Neural cell (in vitro differentiated cells): ENCODE data around the gene INPP5F. TPM values are rescaled to one million over a fixed set of nuclear protein-coding genes. Genes with fewer than 3 reads are reported as not detected.

Experiments
- H2AFZ ChIP-seq: fragments of 200-600, 300-800 bp; sonication (generic), shearing (Covaris generic); 2 replicates; pipeline ENCODE4 v1.6.0; 2014; ENCODE audit warnings: low read depth, mild to moderate bottlenecking, antibody characterized with exemption, low read length, moderate library complexity
- H3F3A ChIP-seq: fragments of 200-600 bp; shearing (Covaris generic); 2 replicates; pipeline ENCODE4 v1.6.1; 2016; ENCODE audit warnings: mild to moderate bottlenecking, moderate library complexity, mixed read lengths, antibody characterized with exemption, low read length; ENCODE audit not compliant: insufficient read depth, poor library complexity, severe bottlenecking
- H3K27ac ChIP-seq: fragments of 200-600, 300-800 bp; sonication (generic), shearing (Covaris generic); 2 replicates; pipeline ENCODE4 v1.5.1; 2014; ENCODE audit warnings: mild to moderate bottlenecking, low read length, moderate library complexity
- H3K27me3 ChIP-seq: fragments of 300-800, 200-600 bp; sonication (generic), shearing (Covaris generic); 2 replicates; pipeline ENCODE4 v1.6.0; 2014; ENCODE audit warnings: mild to moderate bottlenecking, low read depth, low read length, moderate library complexity; ENCODE audit not compliant: insufficient read depth
- H3K36me3 ChIP-seq: fragments of 300-800, 200-600 bp; sonication (generic), shearing (Covaris generic); 2 replicates; pipeline ENCODE4 v1.5.1; 2014; ENCODE audit warnings: mild to moderate bottlenecking, antibody characterized with exemption, low read length, moderate library complexity; ENCODE audit not compliant: insufficient read depth
- H3K4me2 ChIP-seq: fragments of 300-800, 200-600 bp; sonication (generic), shearing (Covaris generic); 2 replicates; pipeline ENCODE4 v1.6.0; 2014; ENCODE audit warnings: mild to moderate bottlenecking, low read length
- H3K4me3 ChIP-seq: fragments of 300-800, 200-600 bp; sonication (generic), shearing (Covaris generic); 2 replicates; pipeline ENCODE4 v1.5.1; 2014; ENCODE audit warnings: mild to moderate bottlenecking, low read length, moderate library complexity
- H3K79me2 ChIP-seq: fragments of 200-600 bp; shearing (Covaris generic); replicated peaks from 2 replicates; pipeline ENCODE4 v1.6.0; 2014; ENCODE audit warnings: mild to moderate bottlenecking, low read length, moderate library complexity; ENCODE audit not compliant: insufficient read depth
- H3K9ac ChIP-seq: fragments of 300-800, 200-600 bp; sonication (generic), shearing (Covaris generic); 2 replicates; pipeline ENCODE4 v1.6.1; 2016; ENCODE audit warnings: mild to moderate bottlenecking, low read length, mixed read lengths
- H3K9me2 ChIP-seq: fragments of 200-600 bp; shearing (Covaris generic); 2 replicates; pipeline ENCODE4 v1.6.1; 2016; ENCODE audit warnings: mild to moderate bottlenecking, low read length, mixed read lengths; ENCODE audit not compliant: insufficient read depth
- H3K9me3 ChIP-seq: fragments of 200-600, 300-800 bp; sonication (generic), shearing (Covaris generic); 2 replicates; pipeline ENCODE4 v1.6.1; 2016; ENCODE audit warnings: mild to moderate bottlenecking, mixed run types, low read length, moderate library complexity, mixed read lengths
- H4K20me1 ChIP-seq: fragments of 200-600 bp; shearing (Covaris generic); 2 replicates; pipeline ENCODE4 v1.6.1; 2016; ENCODE audit warnings: mild to moderate bottlenecking, mixed run types; ENCODE audit not compliant: insufficient read depth
- EP300 ChIP-seq: fragments of 450-650 bp; conservative IDR thresholded peaks from 2 replicates; pipeline ENCODE4 v1.6.1; 2014; ENCODE audit warnings: antibody characterized with exemption, mild to moderate bottlenecking, moderate library complexity; ENCODE audit not compliant: poor library complexity, severe bottlenecking
- EZH2 ChIP-seq: fragments of 200-600, 300-800 bp; shearing (Covaris generic), sonication (generic); IDR thresholded peaks from 2 replicates; pipeline ENCODE4 v1.6.1; 2014; ENCODE audit warnings: antibody characterized with exemption, low read length, borderline replicate concordance, mild to moderate bottlenecking; ENCODE audit not compliant: insufficient read depth, poor library complexity, severe bottlenecking
- MXI1 ChIP-seq: fragments of 450-650 bp; conservative IDR thresholded peaks from 2 replicates; pipeline ENCODE4 v1.6.1; 2014; ENCODE audit warnings: antibody characterized with exemption, mild to moderate bottlenecking; ENCODE audit not compliant: poor library complexity, severe bottlenecking
- POLR2AphosphoS5 ChIP-seq: IDR thresholded peaks from 2 replicates; pipeline ENCODE4 v1.6.1; 2012
- RAD21 ChIP-seq: fragments of 450-650 bp; conservative IDR thresholded peaks from 2 replicates; pipeline ENCODE4 v1.6.1; 2014; ENCODE audit warnings: antibody characterized with exemption, mild to moderate bottlenecking, moderate library complexity
- SMC3 ChIP-seq: fragments of 450-650 bp; conservative IDR thresholded peaks from 2 replicates; pipeline ENCODE4 v1.6.1; 2014; ENCODE audit warnings: antibody characterized with exemption, mild to moderate bottlenecking, moderate library complexity; ENCODE audit not compliant: poor library complexity
- TAF1 ChIP-seq: IDR thresholded peaks from 2 replicates; pipeline ENCODE4 v1.6.1; 2012; ENCODE audit warnings: low read depth
- polyA plus RNA-seq: library from polyadenylated mRNA; depleted of rRNA; stranded (reverse); fragments of >200 nt; gene quantifications from 2 replicates; pipeline ENCODE4 v1.2.3, GENCODE V29; 2014
- TF ChIP-seq, protein P1 (sequence below): fragments of 450-650 bp; IDR thresholded peaks from 2 replicates; pipeline ENCODE4 v1.5.1; 2014; ENCODE audit warnings: antibody characterized with exemption, mild to moderate bottlenecking, moderate library complexity; ENCODE audit not compliant: poor library complexity, severe bottlenecking
- TF ChIP-seq, protein P2 (sequence below): IDR thresholded peaks from 2 replicates; pipeline ENCODE4 v1.6.1; 2012; ENCODE audit warnings: borderline replicate concordance

INPP5F gene
- polyA plus RNA-seq, 1 donor from 2014 or later: 114 TPM

DNA sequence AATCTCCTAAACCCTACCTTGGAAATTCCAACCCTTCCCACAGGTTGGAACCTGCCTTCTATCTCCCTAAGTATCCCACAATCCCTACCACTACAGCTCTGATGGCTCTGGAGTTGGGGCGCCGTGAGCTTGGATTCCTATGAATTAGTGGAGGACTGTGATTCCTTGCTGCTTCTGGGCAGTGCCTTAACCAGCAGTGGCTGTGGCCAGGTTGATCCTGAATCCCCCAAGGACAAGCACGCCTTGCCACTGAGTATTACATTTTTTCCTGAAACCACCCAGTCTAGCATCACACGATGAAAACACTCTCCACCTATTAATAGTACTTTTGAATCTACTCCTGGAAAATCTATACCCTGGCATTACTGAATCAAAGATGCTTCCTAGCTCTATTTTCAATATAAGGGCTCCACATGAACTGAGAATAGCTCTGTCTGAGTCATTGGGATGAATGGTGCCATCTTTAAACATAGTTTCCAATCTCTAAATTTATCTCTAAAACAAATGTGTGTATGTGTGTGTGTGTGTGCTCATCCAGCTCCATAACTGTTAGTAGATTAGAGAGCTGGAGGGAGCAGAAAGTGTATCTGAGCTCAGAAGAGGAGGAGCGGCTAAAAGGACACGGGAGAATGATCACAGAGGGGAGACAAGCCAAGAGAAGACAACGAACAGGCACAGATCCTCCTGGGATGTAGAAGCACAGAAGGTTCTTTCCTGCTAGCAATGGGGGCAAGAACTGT lies 11.9 kb upstream of the INPP5F start:
- no peak overlapping the region for H3K4me3 ChIP-seq
- TF ChIP-seq, protein P1, sequence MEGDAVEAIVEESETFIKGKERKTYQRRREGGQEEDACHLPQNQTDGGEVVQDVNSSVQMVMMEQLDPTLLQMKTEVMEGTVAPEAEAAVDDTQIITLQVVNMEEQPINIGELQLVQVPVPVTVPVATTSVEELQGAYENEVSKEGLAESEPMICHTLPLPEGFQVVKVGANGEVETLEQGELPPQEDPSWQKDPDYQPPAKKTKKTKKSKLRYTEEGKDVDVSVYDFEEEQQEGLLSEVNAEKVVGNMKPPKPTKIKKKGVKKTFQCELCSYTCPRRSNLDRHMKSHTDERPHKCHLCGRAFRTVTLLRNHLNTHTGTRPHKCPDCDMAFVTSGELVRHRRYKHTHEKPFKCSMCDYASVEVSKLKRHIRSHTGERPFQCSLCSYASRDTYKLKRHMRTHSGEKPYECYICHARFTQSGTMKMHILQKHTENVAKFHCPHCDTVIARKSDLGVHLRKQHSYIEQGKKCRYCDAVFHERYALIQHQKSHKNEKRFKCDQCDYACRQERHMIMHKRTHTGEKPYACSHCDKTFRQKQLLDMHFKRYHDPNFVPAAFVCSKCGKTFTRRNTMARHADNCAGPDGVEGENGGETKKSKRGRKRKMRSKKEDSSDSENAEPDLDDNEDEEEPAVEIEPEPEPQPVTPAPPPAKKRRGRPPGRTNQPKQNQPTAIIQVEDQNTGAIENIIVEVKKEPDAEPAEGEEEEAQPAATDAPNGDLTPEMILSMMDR: no peak
- TF ChIP-seq RAD21: no peak
- no peak for TF ChIP-seq TAF1
- no peak for TF ChIP-seq EZH2
- TF ChIP-seq SMC3: no peak
- TF ChIP-seq, protein P2, sequence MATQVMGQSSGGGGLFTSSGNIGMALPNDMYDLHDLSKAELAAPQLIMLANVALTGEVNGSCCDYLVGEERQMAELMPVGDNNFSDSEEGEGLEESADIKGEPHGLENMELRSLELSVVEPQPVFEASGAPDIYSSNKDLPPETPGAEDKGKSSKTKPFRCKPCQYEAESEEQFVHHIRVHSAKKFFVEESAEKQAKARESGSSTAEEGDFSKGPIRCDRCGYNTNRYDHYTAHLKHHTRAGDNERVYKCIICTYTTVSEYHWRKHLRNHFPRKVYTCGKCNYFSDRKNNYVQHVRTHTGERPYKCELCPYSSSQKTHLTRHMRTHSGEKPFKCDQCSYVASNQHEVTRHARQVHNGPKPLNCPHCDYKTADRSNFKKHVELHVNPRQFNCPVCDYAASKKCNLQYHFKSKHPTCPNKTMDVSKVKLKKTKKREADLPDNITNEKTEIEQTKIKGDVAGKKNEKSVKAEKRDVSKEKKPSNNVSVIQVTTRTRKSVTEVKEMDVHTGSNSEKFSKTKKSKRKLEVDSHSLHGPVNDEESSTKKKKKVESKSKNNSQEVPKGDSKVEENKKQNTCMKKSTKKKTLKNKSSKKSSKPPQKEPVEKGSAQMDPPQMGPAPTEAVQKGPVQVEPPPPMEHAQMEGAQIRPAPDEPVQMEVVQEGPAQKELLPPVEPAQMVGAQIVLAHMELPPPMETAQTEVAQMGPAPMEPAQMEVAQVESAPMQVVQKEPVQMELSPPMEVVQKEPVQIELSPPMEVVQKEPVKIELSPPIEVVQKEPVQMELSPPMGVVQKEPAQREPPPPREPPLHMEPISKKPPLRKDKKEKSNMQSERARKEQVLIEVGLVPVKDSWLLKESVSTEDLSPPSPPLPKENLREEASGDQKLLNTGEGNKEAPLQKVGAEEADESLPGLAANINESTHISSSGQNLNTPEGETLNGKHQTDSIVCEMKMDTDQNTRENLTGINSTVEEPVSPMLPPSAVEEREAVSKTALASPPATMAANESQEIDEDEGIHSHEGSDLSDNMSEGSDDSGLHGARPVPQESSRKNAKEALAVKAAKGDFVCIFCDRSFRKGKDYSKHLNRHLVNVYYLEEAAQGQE: no peak
- TF ChIP-seq EP300: no peak
- no peak for TF ChIP-seq POLR2AphosphoS5
- TF ChIP-seq MXI1: no peak
- H2AFZ ChIP-seq: no peak overlapping the region
- no peaks in the 10 kb centered on the region for H3K27me3 ChIP-seq
- no peaks in the 10 kb centered on the region for H3K79me2 ChIP-seq
- H3K36me3 ChIP-seq: no peaks in the 10 kb centered on the region
- no peak overlapping the region for H3K4me2 ChIP-seq
- no peak overlapping the region for H3K27ac ChIP-seq
- no peaks in the 10 kb centered on the region for H3F3A ChIP-seq
- H3K9me3 ChIP-seq: no peaks in the 10 kb centered on the region
- no peaks in the 10 kb centered on the region for H4K20me1 ChIP-seq
- no peaks in the 10 kb centered on the region for H3K9me2 ChIP-seq
- H3K9ac ChIP-seq: no peak overlapping the region

DNA sequence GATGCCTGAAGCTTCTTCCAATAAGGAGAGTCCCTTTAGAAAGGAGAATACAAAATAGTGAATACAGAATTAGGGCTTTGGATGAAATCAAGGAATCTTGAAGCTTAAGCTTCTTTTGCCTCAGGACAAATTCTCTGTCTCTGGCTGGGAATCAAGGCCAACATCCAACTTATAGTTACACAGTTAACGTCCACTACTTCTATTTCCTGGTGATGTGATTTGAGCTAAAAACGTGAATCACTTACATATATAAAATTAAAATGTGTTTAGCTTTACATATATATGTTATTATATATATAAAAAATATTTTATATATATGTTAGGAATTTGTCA lies 11.4 kb upstream of the INPP5F start:
- TF ChIP-seq SMC3 (no peak), RAD21 (no peak), EP300 (no peak), MXI1 (no peak), TAF1 (no peak), POLR2AphosphoS5 (no peak), EZH2 (no peak)
- TF ChIP-seq, protein P2: no peak
- TF ChIP-seq, protein P1: no peak
- no peak overlapping the region for H3K4me2 ChIP-seq
- no peak overlapping the region for H3K27ac ChIP-seq
- H3K9me2 ChIP-seq: no peaks in the 10 kb centered on the region
- no peaks in the 10 kb centered on the region for H3K79me2 ChIP-seq
- no peaks in the 10 kb centered on the region for H4K20me1 ChIP-seq
- H3K9me3 ChIP-seq: no peaks in the 10 kb centered on the region
- H2AFZ ChIP-seq: no peak overlapping the region
- no peaks in the 10 kb centered on the region for H3K36me3 ChIP-seq
- no peak overlapping the region for H3K9ac ChIP-seq
- no peaks in the 10 kb centered on the region for H3K27me3 ChIP-seq
- no peak overlapping the region for H3K4me3 ChIP-seq
- no peaks in the 10 kb centered on the region for H3F3A ChIP-seq
